NK-92 (cell line): ENCODE measurements around the gene NUDT3.
"Not testable (repeated sequence)": the region's sequence is repeated elsewhere in the genome, so short reads cannot be mapped to it uniquely, and the experiment has no call there.

Source experiments
- DNase-seq: peaks from one replicate; lab custom pipeline; 2025; ENCODE audit not compliant: unreplicated experiment; lab: John Stamatoyannopoulos, UW

Gene NUDT3

DNA sequence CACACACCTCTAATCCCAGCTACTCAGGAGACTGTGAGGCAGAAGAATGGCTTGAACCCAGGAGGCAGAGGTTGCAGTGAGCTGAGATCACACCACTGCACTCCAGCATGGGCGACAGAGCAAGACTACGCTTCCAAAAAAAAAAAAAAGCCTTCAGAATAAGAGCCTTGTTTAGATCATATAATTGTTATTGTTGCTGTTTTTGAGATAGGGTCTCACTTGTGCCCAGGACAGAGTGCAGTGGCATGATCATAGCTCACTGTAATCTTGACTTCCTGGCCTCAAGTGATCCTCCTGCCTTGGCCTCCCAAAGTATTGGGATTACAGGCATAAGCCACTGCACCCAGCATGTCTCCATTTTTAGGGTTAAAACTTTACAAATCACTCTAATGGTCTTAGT is 68.2 kb downstream of the NUDT3 start:
- DNase-seq, result not testable (repeated sequence)

DNA sequence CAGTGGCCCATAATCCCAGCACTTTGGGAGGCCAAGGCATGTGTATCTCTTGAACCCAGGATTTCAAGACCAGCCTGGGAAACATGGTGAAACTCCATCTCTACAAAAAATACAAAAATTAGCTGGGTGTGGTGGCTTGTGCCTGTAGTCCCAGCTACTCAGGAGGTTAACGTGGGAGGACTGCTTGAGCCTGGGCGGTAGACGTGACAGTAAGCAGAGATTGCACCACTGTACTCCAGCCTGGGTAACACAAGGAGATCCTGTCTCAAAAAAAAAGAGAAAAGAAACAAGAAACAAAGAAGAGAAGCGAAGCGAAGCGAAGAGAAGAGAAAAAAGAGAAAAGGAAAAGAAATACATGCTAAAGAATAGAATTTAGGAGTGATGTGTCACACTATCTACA is 69.2 kb downstream of the NUDT3 start:
- no peak for DNase-seq

DNA sequence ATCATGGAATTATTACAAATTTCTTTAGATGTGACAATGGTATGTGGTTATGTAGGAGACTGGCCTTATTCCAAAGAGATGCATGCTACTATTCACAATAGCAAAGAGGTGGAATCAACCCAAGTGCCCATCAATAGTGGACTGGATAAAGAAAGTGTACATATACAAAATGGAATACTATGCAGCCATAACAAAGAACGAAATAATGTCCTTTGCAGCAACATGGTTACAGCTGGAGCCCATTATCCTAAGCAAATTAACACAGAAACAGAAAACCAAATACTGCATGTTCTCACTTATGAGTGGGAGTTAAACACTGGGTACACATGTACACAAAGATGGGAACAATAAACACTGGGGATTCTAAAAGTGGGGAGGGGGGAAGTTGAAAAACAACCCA is 69.7 kb downstream of the NUDT3 start:
- DNase-seq, result no peak

DNA sequence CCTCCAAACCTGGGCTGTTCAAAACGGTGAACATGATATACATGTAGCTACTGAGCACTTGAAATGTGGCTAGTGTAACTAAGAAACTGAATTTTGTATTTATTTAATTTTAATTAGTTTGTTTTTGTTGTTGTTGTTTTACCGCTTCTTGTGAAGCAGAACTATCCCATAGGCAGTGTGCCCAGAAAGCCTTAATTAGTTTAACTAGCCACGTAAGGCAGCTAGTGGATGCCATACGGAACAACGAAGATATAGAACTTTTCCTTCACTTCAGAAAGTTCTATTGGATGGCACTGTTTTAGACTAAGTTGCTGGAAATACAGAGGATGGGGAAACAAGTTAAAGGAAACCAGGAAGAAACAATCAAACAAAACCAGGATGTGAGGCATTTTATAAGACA is 70.6 kb downstream of the NUDT3 start:
- DNase-seq, result no peak

DNA sequence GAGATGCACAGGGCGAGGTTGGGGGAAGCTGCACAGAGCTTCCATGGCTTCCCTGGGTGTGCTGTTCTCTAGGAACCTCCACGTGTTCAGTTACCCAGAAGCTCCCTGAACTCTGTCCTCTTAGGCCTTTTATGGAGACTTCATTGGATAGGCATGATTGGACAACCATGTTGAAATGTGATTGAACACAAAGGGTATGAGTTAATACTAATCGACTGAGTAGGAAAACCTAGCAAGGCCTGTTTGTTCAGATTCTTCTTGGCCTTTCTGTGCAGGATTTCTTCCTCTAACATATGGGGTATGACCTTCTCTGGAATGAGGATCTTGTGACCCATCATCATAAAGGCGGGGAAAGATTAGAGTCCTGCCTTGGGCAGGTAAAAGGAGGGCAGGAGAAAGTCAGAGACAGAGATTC is 73.0 kb downstream of the NUDT3 start:
- no peak for DNase-seq

DNA sequence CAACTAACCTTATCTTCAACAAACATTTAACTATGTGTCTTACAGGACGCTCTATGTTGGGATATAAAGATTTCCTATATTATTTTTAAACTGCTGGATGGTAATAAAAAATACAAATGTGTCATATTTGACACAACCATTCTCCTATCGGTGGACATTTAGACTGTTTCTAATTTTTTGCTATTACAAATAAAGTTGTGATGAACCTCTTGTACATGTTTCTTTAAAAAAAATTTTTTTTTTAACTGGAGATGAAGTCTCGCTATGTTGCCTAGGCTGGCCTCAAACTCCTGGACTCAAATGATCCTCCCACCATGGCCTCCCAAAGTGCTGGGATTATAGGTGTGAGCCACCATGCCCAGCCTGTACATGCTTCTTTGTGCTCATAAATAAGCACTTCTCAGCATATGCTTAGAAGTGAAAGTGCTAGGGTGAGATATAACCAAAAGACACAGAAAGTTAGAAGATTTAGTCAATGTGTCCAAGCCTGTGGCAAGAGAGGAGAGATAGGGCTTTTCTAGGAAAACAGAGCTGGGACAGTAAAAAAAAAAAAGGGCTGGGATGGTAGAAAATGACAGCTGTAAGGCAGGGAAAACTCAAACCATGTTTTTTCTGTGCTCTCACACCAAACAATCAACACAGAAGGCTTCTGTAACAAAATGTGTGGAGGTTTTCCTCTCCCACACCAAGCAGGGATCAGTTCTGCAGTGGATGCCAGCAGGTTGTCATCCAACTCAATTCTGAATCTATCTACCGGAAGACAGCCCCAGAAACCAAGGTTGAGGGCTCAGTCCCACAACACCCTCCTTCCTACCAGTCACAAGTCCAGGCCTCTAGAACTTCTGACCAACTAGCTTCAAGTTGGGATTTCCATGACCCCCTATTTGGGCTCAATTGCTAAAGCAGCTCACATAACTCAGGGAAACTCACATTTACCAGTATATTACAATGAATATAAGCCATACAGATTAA is 73.7 kb downstream of the NUDT3 start:
- DNase-seq, result no peak

DNA sequence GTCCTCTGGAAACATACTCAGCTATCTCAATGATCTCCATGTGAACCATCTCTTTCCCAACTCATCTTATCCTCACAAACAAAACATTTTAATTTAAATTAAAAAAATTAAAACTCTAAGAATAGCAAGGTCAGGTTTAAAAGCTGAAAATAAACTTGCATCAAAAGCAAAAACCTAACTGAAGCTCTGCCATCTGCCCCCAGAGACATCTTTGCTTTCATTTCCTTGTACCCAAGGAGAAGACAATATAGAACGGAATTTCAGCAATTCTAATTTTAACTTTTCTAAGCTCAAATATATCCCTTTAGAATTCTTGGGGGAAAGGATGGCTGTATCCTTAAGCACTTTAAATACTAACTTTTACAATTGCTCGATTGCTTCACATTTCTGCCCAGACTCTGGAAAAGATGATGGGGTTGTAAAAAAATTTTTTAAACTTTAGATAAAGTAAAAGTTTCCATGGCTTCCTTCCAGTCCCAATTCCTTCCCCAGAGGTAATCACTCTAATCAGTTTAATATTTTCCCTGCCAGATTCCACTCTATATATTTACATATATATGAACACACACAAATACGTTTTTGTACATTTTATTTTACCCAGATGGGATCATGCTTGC is 74.5 kb downstream of the NUDT3 start:
- no peak for DNase-seq

DNA sequence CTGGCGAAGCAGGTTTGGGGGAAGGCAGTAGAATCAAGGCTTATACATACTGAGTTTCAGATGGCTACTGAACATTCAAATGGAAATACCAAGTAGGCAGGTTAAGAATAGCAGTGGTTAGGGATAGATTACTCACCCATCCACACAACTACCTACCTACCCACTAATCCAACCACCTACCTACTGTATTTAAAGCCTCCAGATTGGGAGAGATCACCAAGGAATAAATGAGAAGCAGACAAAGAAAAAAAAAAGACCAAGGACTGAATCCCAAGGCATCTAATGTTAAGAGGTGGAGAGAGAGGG is 75.3 kb downstream of the NUDT3 start:
- DNase-seq, result no peak

DNA sequence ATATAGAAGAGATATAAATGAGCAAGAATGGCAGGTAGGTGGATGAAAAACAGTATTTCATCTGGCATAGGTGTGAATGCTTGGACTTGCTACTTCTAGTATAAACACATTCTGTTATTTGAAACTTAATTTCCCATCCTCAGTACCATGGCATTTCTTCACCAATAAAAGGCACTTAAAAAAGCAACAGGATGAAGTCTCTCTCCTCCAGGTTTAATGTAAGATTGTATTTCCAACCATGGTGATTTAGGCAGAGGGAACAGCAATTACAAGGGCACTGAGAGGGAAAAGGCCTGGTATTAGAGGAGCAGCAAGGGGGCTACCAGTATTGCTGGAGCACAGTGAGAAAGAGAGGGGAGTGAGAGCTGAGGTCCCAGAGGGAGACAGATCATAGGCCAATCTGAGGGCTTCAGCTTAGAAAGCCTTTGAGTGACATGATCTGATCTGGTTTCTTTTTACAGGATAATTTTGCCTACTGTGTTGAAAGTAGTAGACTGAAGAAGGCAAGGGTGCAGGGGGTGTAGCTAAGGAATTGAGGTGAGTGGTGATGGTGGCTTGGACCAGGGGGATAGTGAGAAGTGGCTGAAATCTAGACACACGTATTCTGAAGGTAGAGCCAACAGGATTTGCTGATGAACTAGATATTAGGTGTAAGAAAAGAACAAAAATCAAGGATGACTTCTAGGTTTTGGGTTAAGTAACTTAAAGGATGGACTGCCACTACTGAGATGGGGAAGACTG is 75.9 kb downstream of the NUDT3 start:
- DNase-seq, result no peak

DNA sequence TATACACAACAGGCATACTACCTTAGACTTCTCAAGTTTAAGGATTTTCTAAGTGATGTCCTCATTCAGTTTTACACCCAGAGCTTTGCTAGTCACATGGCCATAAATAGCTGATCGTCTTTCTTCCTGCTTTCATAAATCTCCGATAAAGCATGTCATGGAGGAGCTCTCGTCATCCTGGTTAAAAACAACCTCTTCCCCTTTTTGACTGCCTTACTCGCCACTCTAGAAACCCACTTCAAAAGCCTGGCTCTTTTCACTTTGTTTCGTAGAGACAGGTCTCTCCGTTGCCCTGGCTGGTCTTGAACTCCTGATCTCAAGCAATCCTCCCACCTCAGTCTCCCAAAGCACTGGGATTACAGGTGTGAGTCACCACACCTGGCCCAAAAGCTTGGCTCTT is 76.7 kb downstream of the NUDT3 start:
- DNase-seq, result no peak

DNA sequence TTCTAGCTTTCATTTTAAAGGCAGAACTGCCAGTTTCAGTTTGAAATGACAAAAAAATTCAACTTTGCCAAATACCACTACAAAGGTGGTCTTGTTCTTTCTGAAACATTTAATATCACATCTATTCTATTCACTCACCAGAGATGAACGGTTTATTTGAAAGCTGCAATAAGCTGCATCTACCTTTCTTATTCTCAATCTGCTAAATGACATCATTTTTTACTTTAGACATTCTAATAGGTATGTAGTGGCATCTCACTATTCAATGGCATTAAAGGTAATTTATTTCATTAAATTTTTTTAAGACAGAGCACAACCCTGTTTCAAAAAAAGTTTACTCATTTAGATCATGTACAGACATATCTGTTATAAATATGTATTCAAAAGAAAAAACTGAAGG is 77.2 kb downstream of the NUDT3 start:
- no peak for DNase-seq

DNA sequence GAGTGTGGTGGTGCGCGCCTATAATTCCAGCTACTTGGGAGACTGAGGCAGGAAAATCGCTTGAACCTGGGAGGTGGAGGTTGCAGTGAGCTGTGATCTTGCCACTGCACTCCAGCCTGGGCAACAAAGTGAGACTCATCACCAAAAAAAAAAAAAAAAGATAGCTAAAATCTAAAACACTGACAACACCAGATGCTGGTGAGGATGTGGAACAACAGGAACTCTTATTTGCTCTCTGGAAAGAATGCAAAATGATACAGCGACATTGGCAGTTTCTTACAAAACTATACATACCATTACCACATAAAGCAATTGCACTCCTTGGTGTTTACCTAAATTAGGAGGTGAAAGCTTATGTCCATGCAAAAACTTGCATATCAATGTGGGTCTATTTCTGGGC is 80.2 kb downstream of the NUDT3 start:
- no peak for DNase-seq

DNA sequence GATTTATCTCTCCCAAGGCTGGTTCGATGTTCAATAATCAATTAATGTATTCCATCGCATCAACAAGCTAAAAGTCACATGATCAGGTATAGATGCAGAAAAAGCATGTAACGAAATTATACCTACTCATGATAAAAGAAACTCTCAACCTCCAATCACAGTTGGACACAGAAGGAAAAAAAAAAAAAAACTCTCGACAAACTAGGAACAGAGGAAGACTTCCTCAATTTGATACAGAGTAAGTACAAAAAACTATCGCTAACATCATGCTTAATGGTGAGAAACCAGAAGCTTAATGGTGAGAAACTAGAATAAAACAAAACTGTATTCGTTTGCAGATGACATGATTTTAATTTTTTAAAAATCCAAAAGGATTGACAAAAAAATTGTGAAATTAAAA is 81.7 kb downstream of the NUDT3 start:
- no peak for DNase-seq

DNA sequence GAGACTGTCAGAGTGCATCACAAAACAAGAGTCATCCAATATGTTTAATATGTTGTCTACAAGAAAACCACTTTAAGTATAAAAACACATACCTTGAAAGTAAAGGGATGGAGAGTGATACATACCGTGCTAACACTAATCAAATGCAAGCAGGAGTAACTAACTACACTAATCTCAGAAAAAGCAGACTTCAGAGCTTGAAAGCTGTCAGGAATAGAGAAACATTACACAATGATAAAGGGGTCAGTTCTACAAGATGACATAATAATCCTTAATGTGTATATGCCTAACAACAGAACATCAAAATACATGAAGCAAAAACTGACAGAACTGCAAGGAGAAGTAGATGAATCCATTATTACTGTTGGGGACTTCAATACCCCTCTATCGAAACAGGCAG is 84.0 kb downstream of the NUDT3 start:
- DNase-seq, result no peak

DNA sequence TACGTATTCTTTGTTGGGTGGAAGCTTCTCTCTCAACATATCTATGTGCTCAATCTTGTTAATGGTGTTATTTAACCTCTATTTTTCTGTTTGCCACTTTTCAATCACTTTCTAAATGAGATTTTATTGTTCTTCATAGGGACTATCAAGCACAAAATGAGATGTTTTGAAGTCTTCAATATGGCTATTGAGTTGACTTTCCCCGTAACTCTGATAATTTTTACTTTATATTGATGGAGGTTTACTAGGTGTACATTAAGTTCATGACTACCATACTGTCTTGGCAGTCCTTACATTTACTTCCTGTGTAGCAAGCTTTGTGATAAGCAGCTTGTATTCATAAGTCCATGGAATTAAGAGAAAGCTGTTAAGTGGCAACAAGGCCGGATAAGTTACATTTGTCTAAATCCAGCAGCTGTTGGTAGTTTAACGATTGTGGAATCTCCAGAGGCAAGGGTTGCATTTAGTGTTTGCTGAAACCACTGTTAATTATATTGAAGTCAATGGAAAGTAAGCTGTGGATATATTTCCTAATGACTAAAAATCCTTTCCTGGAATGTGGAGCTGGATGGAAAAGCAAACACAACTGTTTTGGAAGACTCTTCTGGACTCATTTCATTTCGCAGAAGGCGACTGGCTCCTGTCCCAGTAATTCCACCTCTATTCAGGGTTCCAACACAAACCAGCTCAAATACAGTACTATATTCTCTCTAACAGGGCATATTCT is 86.3 kb downstream of the NUDT3 start:
- no peak for DNase-seq

DNA sequence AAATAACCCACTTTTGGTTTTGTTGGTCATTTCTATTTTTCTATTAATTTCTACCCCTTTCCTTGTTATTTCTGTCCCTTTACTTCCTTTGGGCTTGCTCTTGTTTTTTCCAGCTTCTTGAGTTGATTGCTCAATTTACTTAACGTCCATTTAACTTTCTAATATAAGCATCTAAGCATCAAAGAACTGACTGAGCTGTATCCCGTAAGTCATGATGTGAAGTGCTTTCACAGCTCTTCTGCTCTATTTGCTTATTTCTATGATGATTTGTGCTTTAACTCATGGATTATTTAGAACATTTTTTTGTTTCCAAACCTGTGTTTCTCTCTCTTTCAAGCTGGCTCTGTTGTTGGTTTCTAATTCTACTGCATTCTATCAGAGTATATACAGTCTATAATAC is 87.0 kb downstream of the NUDT3 start:
- DNase-seq, result no peak

DNA sequence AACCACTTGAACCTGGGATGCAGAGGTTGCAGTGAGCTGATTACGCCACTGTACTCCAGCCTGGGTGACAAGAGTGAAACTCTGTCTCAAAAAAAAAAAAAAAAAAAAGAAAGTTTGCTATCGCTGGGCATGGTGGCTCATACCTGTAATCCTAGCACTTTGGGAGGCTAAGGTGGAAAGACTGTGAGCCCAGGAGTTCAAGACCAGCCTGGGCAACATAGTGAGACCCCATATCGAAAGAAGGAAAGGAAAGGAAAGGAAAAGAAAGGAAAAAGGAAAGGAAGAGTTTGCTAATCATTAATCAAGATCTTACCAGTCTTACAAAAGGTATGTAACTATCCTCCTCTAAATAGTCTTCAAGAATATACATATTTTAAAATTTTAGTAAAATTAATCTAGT is 88.3 kb downstream of the NUDT3 start:
- no peak for DNase-seq

DNA sequence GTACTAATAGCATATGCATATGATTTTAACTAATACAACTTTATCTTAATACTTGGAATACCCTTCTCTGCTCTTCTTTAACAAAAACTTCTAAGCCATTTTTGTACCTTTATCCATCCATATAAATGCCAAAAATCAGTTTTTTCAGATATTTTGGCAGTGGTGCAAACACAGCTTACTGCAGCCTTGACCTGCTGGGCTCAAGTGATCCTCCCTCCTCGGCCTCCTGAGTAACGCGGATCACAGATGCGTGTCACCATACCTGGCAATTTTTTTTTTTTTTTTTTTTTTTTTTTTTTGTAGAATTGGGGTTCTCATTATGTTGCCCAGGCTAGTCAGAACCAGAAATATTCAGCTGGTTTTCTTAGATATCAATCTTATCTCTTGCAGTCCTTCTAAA is 89.5 kb downstream of the NUDT3 start:
- DNase-seq, result no peak

DNA sequence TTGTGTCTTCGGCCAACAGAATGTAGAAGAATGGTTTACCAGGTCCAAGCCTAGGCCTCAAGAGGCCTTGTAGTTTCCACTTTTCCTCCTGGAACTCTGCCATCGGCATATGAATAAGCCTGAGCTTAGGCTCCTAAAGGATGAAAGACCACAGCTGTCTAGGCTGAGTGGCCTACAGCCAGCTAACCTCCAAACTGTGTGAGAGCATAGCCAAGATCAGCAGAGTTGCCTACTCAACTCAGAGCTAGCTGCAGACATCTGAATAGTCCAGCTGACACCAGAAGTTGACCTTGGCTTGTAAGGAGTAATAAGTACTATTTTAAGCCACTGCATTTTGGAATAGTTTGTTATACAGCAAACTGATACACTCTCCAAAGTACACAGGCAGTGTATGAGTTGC is 91.1 kb downstream of the NUDT3 start:
- no peak for DNase-seq

DNA sequence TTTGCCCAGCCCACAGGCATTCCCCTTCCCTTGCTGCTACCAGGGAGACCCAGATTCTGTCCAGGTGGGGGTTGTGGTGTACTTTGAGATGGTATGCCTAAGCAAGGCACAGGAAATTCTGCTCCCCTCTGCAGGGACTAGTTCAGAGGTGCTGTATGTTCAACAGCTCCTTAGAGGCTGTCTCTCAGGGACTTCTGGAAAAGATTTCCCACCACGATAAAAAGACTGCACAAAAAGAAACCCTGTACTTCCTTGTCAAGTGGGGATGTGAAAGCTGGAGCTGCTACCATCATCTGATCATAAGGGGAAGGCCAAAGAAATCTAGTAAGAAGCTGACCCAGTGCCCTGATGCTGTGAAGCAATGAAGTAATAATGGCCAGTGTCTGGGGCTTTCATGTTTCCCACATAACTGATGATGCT is 92.1 kb downstream of the NUDT3 start:
- DNase-seq, result no peak

DNA sequence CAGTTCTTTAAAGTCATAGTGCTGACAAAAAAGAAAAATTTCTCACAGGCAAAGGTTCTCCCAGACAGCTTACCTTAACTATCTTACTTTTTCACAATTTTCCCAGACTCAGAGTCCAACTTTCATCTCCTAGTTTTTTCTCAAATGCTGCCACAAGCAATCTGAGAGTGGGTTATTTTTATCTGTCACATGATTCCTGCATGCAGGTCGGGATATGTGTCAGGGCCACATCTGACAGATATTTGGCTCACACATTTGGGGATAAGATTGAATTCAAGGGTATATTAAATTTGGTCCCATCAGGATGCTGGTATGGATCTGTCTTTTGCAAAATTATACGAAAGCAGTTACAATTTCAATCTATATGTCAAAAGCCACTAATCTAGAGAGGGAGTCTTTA is 93.5 kb downstream of the NUDT3 start:
- DNase-seq, result no peak
